ENCODE measurements around the gene C19orf18.

The C19orf18 gene

GRCh38 chr19:57978586-57979289 lies 4.4 kb upstream of the C19orf18 start:
- no peak for ATAC-seq
- TF ChIP-seq SNAI2 (CRISPR knock-in tag; IDR thresholded peaks at IDR 0.05) (no peak), CSDC2 (CRISPR knock-in tag; IDR thresholded peaks at IDR 0.05) (no peak), ZNF70 (CRISPR knock-in tag; IDR thresholded peaks at IDR 0.05) (no peak), ZFP30 (CRISPR knock-in tag; IDR thresholded peaks at IDR 0.05) (no peak), RARB (CRISPR knock-in tag; IDR thresholded peaks at IDR 0.05) (no peak), TOX (CRISPR knock-in tag; IDR thresholded peaks at IDR 0.05; ENCODE audit: borderline replicate concordance) (no peak), CREB5 (CRISPR knock-in tag; IDR thresholded peaks at IDR 0.05; ENCODE audit: low read depth) (no peak), PATZ1 (CRISPR knock-in tag; IDR thresholded peaks at IDR 0.05; ENCODE audit: borderline replicate concordance) (no peak), ARNTL (CRISPR knock-in tag; IDR thresholded peaks at IDR 0.05; ENCODE audit: borderline replicate concordance, low read depth) (no peak), CSRNP3 (CRISPR knock-in tag; IDR thresholded peaks at IDR 0.05) (no peak), GLIS3 (CRISPR knock-in tag; IDR thresholded peaks at IDR 0.05) (no peak), TSHZ2 (CRISPR knock-in tag; IDR thresholded peaks at IDR 0.05) (no peak), ZFP3 (CRISPR knock-in tag; IDR thresholded peaks at IDR 0.05) (no peak), POU6F1 (CRISPR knock-in tag; IDR thresholded peaks at IDR 0.05; ENCODE audit: borderline replicate concordance, low read depth) (no peak), ESRRG (CRISPR knock-in tag; IDR thresholded peaks at IDR 0.05) (no peak), ZNF565 (CRISPR knock-in tag; conservative IDR thresholded peaks at IDR 0.05; ENCODE audit: low read depth) (no peak), ISL1 (CRISPR knock-in tag; IDR thresholded peaks at IDR 0.05) (no peak), PPARA (CRISPR knock-in tag; IDR thresholded peaks at IDR 0.05; ENCODE audit: borderline replicate concordance) (no peak), ZNF8 (CRISPR knock-in tag; IDR thresholded peaks at IDR 0.05) (no peak)

GRCh38 chr19:57964761-57965160 lies 9.6 kb downstream of the C19orf18 start:
- no peak for ATAC-seq

More at GRCh38 chr19:57964761-57965160, 9.6 kb downstream of the C19orf18 start:
- no peak for TF ChIP-seq ZFP30 (CRISPR knock-in tag; IDR thresholded peaks at IDR 0.05)
- TF ChIP-seq POU6F1 (CRISPR knock-in tag; IDR thresholded peaks at IDR 0.05; ENCODE audit: borderline replicate concordance, low read depth), result no peak
- no peak for TF ChIP-seq PPARA (CRISPR knock-in tag; IDR thresholded peaks at IDR 0.05; ENCODE audit: borderline replicate concordance)
- no peak for TF ChIP-seq ISL1 (CRISPR knock-in tag; IDR thresholded peaks at IDR 0.05)
- TF ChIP-seq ZNF70 (CRISPR knock-in tag; IDR thresholded peaks at IDR 0.05), result no peak
- TF ChIP-seq TCF4 (CRISPR knock-in tag; IDR thresholded peaks at IDR 0.05; ENCODE audit: borderline replicate concordance), result no peak
- no peak for TF ChIP-seq CSDC2 (CRISPR knock-in tag; IDR thresholded peaks at IDR 0.05)
- TF ChIP-seq RARB (CRISPR knock-in tag; IDR thresholded peaks at IDR 0.05), result no peak
- no peak for TF ChIP-seq OSR1 (CRISPR knock-in tag; IDR thresholded peaks at IDR 0.05)
- no peak for TF ChIP-seq BACH2 (CRISPR knock-in tag; IDR thresholded peaks at IDR 0.05; ENCODE audit: borderline replicate concordance)

Measured in SK-N-SH treated with all-trans-retinoic acid at 6 μM for 48 hours (cell line).